Measurements from ENCODE around the gene STRN. TPM values are rescaled to one million over a fixed set of nuclear protein-coding genes. Genes with fewer than 3 reads are reported as not detected.
"Not testable (repeated sequence)": the region's sequence is repeated elsewhere in the genome, so short reads cannot be mapped to it uniquely, and the experiment has no call there.

STRN gene
- total RNA-seq, 1 donor from 2014 or later, result 8.0 TPM

- no peak for TF ChIP-seq CTCF (conservative IDR thresholded peaks at IDR 0.05; ENCODE audit: low read depth, low read length)
Measured at GRCh38 chr2:36839976-36840617, 126.2 kb downstream of the STRN start.

GRCh38 chr2:36834731-36835524 is 131.4 kb downstream of the STRN start:
- no peak overlapping the region for H3K4me3 ChIP-seq (ENCODE audit: low read depth, low read length)
- no peak for TF ChIP-seq CTCF (conservative IDR thresholded peaks at IDR 0.05; ENCODE audit: low read depth, low read length)
- no peak for DNase-seq (ENCODE audit: low read depth)

More at GRCh38 chr2:36839976-36840617, 126.2 kb downstream of the STRN start:
- no peak overlapping the region for H3K4me3 ChIP-seq (ENCODE audit: low read depth, low read length)
- DNase-seq (ENCODE audit: low read depth), result no peak

GRCh38 chr2:36834203-36834602 is 132.1 kb downstream of the STRN start:
- no peak for TF ChIP-seq CTCF (conservative IDR thresholded peaks at IDR 0.05; ENCODE audit: low read depth, low read length)
- no peak for DNase-seq (ENCODE audit: low read depth)
- no peak overlapping the region for H3K4me3 ChIP-seq (ENCODE audit: low read depth, low read length)

- no peak for TF ChIP-seq CTCF (conservative IDR thresholded peaks at IDR 0.05; ENCODE audit: low read depth, low read length)
- H3K4me3 ChIP-seq (ENCODE audit: low read depth, low read length), result no peak overlapping the region
- DNase-seq (ENCODE audit: low read depth), result no peak
Measured at GRCh38 chr2:36831185-36831584, 135.2 kb downstream of the STRN start.

- not testable (repeated sequence) for H3K4me3 ChIP-seq (ENCODE audit: low read depth, low read length)
Measured at GRCh38 chr2:36824683-36825082, 141.7 kb downstream of the STRN start.

GRCh38 chr2:36824273-36824672 is 142.1 kb downstream of the STRN start:
- TF ChIP-seq CTCF (conservative IDR thresholded peaks at IDR 0.05; ENCODE audit: low read depth, low read length), result no peak
- no peak for DNase-seq (ENCODE audit: low read depth)
- no peak overlapping the region for H3K4me3 ChIP-seq (ENCODE audit: low read depth, low read length)

More at GRCh38 chr2:36824683-36825082, 141.7 kb downstream of the STRN start:
- DNase-seq (ENCODE audit: low read depth), result not testable (repeated sequence)

- no peak overlapping the region for H3K4me3 ChIP-seq (ENCODE audit: low read depth, low read length)
- DNase-seq (ENCODE audit: low read depth), result no peak
- no peak for TF ChIP-seq CTCF (conservative IDR thresholded peaks at IDR 0.05; ENCODE audit: low read depth, low read length)
Measured at GRCh38 chr2:36823862-36824261, 142.5 kb downstream of the STRN start.

All from epithelial cell of proximal tubule (primary cell).